Fibroblast of lung (primary cell): ENCODE measurements around the gene TM2D1.

Experiments used
- EZH2 ChIP-seq: IDR thresholded peaks from 2 replicates; pipeline ENCODE4 v1.5.1; 2012; ENCODE audit warnings: low read length, control low read depth, mild to moderate bottlenecking; ENCODE audit errors: missing control alignments
- TF ChIP-seq, protein P1 (sequence below), 2 donors: IDR thresholded peaks in 1 of 2; conservative IDR thresholded peaks in 1 of 2; 1 replicate in 1 of 2; 2 replicates in 1 of 2; pipeline ENCODE4 v1.5.1; 2011 to 2012; ENCODE audit warnings: low read length in 2 of 2, control low read depth in 1 of 2, inconsistent platforms in 1 of 2, low read depth in 1 of 2, mild to moderate bottlenecking in 1 of 2

- TF ChIP-seq, protein P1, sequence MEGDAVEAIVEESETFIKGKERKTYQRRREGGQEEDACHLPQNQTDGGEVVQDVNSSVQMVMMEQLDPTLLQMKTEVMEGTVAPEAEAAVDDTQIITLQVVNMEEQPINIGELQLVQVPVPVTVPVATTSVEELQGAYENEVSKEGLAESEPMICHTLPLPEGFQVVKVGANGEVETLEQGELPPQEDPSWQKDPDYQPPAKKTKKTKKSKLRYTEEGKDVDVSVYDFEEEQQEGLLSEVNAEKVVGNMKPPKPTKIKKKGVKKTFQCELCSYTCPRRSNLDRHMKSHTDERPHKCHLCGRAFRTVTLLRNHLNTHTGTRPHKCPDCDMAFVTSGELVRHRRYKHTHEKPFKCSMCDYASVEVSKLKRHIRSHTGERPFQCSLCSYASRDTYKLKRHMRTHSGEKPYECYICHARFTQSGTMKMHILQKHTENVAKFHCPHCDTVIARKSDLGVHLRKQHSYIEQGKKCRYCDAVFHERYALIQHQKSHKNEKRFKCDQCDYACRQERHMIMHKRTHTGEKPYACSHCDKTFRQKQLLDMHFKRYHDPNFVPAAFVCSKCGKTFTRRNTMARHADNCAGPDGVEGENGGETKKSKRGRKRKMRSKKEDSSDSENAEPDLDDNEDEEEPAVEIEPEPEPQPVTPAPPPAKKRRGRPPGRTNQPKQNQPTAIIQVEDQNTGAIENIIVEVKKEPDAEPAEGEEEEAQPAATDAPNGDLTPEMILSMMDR (conservative IDR thresholded peaks at IDR 0.05 in 1 of 2, IDR thresholded peaks at IDR 0.05 in 1 of 2; ENCODE audit: low read depth in 1 of 2, low read length in 2 of 2) = no peak
- TF ChIP-seq EZH2 = no peak
Observed at GRCh38 chr1:61637470-61637869, 87.5 kb downstream of the TM2D1 start.
